Islet precursor cell (in vitro differentiated cells): Measurements from ENCODE around the gene BTD.
A peak's percentile ranks its signal among the peaks of the same experiment; 100 is the strongest.

ENCODE experiments used
- DNase-seq: peaks from one replicate; pipeline ENCODE4 v3.0.0-alpha.2; 2018

Gene BTD

DNA sequence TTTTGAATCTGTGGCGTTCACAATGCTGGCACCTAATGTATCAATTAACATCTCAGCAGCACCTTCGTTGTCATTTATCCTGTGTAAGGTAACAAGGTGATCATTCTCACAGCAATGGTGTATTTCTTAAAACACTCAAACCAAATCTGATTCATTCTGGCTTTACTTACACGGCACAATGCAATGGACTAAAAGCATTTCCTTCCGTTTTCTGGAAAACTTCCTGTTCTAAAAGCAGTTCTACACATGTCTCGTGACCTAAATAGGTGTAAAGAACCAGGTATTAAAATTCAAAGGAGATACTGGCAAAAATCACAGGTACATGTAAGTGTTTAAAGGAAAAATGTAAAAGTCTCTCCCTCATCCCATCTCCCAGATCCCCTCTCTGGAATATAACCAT is 77.8 kb downstream of the BTD start:
- DNase-seq = no peak

GRCh38 chr3:15681668-15682067 is 80.1 kb downstream of the BTD start:
- DNase-seq = no peak

DNA sequence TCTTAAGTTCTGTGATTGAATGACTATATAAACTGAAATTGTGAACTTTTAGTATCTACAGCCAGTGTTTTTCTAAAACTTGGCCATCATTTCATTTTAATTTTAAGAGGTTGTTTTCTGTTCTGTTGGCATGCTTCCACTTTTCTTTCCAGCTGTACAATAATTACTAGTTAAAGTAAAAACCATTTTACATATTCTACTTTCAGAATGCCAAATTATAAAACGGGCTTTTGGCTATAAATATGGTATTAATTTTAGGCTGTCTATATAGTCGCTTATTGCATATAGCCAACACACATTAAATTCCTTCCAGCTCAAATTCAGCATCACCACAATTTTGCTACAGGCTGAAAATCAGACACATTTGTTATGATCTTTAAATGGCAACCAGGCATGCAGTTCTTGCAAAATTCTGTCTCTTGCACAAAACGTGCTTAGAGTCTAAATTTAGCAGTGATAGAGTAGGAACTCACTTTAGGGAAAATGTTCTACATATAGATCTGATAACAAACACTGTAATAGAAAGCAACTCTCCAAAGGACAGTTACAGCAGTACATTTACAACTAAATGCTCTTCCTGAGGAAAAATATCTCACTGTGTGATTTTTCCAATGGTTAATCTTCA is 81.1 kb downstream of the BTD start:
- DNase-seq = no peak

- DNase-seq = no peak
These were observed 81.7 kb downstream of the BTD start for GRCh38 chr3:15683253-15683652.

DNA sequence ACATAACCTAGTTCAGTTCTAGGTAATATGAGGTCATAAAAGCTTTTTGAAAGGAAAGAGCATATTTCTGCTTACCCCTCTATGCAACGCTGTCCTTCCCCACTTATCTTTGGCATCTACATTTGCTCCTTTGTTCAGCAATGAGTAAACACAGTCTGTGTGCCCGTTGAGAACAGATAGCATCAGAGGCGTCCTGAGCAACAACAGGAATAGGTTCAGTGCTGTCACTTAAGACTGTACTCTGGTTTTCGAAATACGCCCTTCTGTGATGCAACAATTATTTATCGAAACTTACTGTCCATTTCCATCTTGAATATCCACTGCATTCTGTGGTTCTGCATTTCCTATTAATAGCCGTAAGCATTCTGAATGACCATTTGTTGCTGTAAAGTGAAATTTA is 84.4 kb downstream of the BTD start:
- peak; percentile 81 for DNase-seq

- DNase-seq = no peak
These were observed 88.7 kb downstream of the BTD start for GRCh38 chr3:15690230-15690629.

DNA sequence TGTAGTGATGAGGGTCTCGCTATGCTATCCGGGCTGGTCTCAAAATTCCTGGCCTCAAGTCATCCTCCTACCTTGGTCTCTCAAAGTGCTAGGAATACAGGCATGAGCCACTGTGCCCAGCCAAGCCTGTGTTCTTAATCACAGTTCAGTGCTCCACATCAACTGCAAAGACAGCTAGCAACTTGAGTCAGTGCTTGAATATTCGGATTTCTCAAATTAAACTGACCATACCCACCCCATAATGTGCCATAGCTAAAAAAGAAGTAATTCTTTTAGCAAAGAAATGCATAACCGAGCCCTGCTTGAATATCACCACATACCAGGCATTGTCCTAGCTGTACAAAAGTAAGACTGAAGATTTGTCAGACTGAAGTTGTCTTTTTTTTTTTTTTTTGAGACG is 89.2 kb downstream of the BTD start:
- DNase-seq = no peak

DNA sequence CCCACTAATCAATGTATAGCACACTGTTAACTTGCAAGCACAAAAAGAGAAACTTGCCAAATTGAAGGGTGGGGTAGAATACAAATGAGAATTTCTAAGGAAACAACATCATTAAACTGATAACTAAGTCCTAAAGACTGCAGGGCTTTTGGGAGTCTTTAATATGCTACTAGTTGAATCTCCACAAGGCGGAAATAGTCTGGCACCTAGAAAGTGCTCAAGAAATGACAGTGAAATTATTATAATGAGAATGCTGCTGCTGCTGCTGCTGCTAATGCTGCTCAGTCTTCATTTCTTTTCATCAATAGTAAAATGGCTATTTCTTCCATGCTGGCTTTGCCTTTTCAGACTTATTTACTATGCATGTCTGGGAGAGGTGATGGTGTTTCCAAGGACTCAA is 91.8 kb downstream of the BTD start:
- DNase-seq = no peak

DNA sequence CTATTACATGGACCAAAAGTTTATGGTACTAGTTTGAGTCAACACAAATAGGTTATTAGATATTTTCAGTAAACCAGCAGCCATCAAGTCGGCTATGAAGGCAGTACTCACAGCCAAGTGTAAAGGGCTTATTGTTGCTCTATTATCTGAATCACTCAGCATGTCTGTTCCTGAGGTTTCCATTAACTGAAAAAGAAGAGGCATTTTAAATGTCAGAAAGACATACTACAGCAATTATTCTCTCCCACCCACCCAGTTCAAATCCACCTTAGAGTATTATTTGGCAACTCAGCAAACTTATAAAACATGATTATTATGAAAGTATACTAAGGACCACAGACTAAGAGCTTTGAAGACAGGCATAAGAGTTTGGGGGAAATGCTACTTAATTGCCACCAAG is 93.1 kb downstream of the BTD start:
- DNase-seq = no peak
